Osteoblast (primary cell): ENCODE data around the gene IL10RB. TPM values are rescaled to one million over a fixed set of nuclear protein-coding genes. Genes with fewer than 3 reads are reported as not detected.

Source experiments
- DNase-seq: peaks from one replicate; pipeline ENCODE4 v3.0.0; 2011; ENCODE audit warnings: low spot score, mixed read lengths; ENCODE audit not compliant: insufficient read length; ENCODE audit errors: missing footprints
- H2AFZ ChIP-seq: 2 replicates; pipeline ENCODE4 v1.6.0; 2011; ENCODE audit warnings: mild to moderate bottlenecking, low read length
- H3K27ac ChIP-seq: 2 replicates; pipeline ENCODE4 v1.5.1; 2011; ENCODE audit warnings: mild to moderate bottlenecking, low read depth, low read length, moderate library complexity
- H3K27me3 ChIP-seq: 2 replicates; pipeline ENCODE4 v1.6.0; 2012; ENCODE audit warnings: mild to moderate bottlenecking, control low read depth, inconsistent platforms, low read length, moderate library complexity; ENCODE audit not compliant: insufficient read depth
- H3K36me3 ChIP-seq: 2 replicates; pipeline ENCODE4 v1.5.1; 2011; ENCODE audit warnings: mild to moderate bottlenecking, low read length, control low read depth, moderate library complexity; ENCODE audit not compliant: insufficient read depth
- H3K4me1 ChIP-seq: 2 replicates; pipeline ENCODE4 v1.5.1; 2011; ENCODE audit warnings: mild to moderate bottlenecking, low read length, control low read depth, moderate library complexity; ENCODE audit not compliant: insufficient read depth
- H3K4me2 ChIP-seq: 2 replicates; pipeline ENCODE4 v1.6.0; 2011; ENCODE audit warnings: mild to moderate bottlenecking, low read length; ENCODE audit not compliant: insufficient read depth
- H3K4me3 ChIP-seq: fragments of 200-600 bp; sonication (generic); 3 replicates; pipeline ENCODE4 v1.5.1; 2012; ENCODE audit warnings: mild to moderate bottlenecking, low read length, inconsistent platforms; ENCODE audit not compliant: insufficient read depth
- H3K79me2 ChIP-seq: 2 replicates; pipeline ENCODE4 v1.6.0; 2012; ENCODE audit warnings: mild to moderate bottlenecking, low read length, control low read depth, inconsistent platforms; ENCODE audit not compliant: insufficient read depth
- H3K9me3 ChIP-seq: 2 replicates; pipeline ENCODE4 v1.5.1; 2011; ENCODE audit warnings: low read depth, low read length, control low read depth
- H4K20me1 ChIP-seq: 2 replicates; pipeline ENCODE4 v1.6.0; 2012; ENCODE audit warnings: mild to moderate bottlenecking, low read length, control low read depth; ENCODE audit not compliant: insufficient read depth
- total RNA-seq: library from RNA; depleted of rRNA; stranded (reverse); fragments of >200 nt; gene quantifications from 2 replicates; pipeline ENCODE4 v1.2.3, GENCODE V29; 2012
- TF ChIP-seq, protein P1 (sequence below): IDR thresholded peaks from 2 replicates; pipeline ENCODE4 v1.5.1; 2011; ENCODE audit warnings: mild to moderate bottlenecking, low read depth, low read length, moderate library complexity; ENCODE audit errors: extremely low read depth

IL10RB gene
- total RNA-seq, 1 donor = 44.9 TPM

- Histone ChIP-seq H3K27me3 (no peaks in the 10 kb centered on the region), H3K79me2 (no peaks in the 10 kb centered on the region), H4K20me1 (no peaks in the 10 kb centered on the region), H3K9me3 (no peaks in the 10 kb centered on the region), H3K36me3 (peaks cover 47% of the 10 kb centered on the region), H3K4me1 (peaks cover 12% of the 10 kb centered on the region), H3K4me2 (no peak overlapping the region), H2AFZ (no peak overlapping the region), H3K4me3 (no peak overlapping the region), H3K27ac (no peak overlapping the region)
- TF ChIP-seq, protein P1, sequence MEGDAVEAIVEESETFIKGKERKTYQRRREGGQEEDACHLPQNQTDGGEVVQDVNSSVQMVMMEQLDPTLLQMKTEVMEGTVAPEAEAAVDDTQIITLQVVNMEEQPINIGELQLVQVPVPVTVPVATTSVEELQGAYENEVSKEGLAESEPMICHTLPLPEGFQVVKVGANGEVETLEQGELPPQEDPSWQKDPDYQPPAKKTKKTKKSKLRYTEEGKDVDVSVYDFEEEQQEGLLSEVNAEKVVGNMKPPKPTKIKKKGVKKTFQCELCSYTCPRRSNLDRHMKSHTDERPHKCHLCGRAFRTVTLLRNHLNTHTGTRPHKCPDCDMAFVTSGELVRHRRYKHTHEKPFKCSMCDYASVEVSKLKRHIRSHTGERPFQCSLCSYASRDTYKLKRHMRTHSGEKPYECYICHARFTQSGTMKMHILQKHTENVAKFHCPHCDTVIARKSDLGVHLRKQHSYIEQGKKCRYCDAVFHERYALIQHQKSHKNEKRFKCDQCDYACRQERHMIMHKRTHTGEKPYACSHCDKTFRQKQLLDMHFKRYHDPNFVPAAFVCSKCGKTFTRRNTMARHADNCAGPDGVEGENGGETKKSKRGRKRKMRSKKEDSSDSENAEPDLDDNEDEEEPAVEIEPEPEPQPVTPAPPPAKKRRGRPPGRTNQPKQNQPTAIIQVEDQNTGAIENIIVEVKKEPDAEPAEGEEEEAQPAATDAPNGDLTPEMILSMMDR = no peak
- no peak for DNase-seq
These were observed 10.8 kb upstream of the IL10RB start for GRCh38 chr21:33255404-33255803.

GRCh38 chr21:33256019-33256418, 10.1 kb upstream of the IL10RB start:
- Histone ChIP-seq H3K27ac (no peak overlapping the region), H3K27me3 (no peaks in the 10 kb centered on the region), H4K20me1 (no peaks in the 10 kb centered on the region), H3K4me3 (no peak overlapping the region), H3K9me3 (no peaks in the 10 kb centered on the region), H3K36me3 (peaks cover 43% of the 10 kb centered on the region), H3K79me2 (no peaks in the 10 kb centered on the region), H3K4me2 (no peak overlapping the region), H2AFZ (no peak overlapping the region), H3K4me1 (peaks cover 12% of the 10 kb centered on the region)
- TF ChIP-seq, protein P1 = no peak
- no peak for DNase-seq

DNA sequence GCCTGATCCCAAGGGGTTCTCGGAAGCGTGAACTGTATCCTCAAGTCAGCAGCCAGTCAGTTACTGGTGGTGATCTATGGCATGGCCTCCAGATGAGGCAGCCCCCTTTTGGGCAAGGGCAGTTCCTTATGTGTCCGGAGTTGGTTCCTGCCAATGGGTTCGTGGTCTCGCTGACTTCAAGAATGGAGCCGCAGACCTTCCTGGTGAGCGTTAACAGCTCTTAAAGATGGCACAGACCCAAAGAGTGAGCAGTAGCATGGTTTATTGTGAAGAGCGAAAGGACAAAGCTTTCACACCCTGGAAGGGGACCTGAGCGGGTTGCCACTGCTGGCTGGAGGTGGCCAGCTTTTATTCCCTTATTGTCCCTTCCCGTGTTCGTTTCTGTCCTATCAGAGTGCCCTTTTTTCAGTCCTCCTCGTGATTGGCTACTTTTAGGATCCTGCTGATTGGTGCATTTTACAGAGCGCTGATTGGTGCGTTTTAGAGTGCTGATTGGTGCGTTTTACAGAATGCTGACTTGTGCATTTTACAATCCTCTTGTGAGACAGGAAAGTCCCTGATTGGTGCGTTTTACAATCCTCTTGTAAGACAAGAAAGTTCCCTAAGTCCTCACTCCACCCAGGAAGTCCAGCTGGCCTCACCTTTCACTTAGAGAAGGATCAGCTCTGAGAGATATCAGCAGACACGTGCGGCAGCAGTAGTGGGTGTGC, 8.9 kb upstream of the IL10RB start:
- Histone ChIP-seq H3K27me3 (no peaks in the 10 kb centered on the region), H3K27ac (no peak overlapping the region), H2AFZ (no peak overlapping the region), H3K79me2 (no peaks in the 10 kb centered on the region), H4K20me1 (no peaks in the 10 kb centered on the region), H3K4me2 (no peak overlapping the region), H3K9me3 (no peaks in the 10 kb centered on the region), H3K36me3 (peaks cover 42% of the 10 kb centered on the region), H3K4me1 (peaks cover 15% of the 10 kb centered on the region), H3K4me3 (no peak overlapping the region)
- no peak for DNase-seq
- TF ChIP-seq, protein P1 = no peak

- no peak overlapping the region for H2AFZ ChIP-seq
- TF ChIP-seq, protein P1 = no peak
These were observed 7.7 kb upstream of the IL10RB start for GRCh38 chr21:33258475-33258874.

More at GRCh38 chr21:33258475-33258874, 7.7 kb upstream of the IL10RB start:
- Histone ChIP-seq H3K4me2 (no peak overlapping the region), H4K20me1 (no peaks in the 10 kb centered on the region), H3K4me1 (peaks cover 15% of the 10 kb centered on the region), H3K27me3 (no peaks in the 10 kb centered on the region), H3K27ac (no peak overlapping the region), H3K36me3 (peaks cover 37% of the 10 kb centered on the region), H3K4me3 (no peak overlapping the region), H3K79me2 (no peaks in the 10 kb centered on the region), H3K9me3 (no peaks in the 10 kb centered on the region)
- no peak for DNase-seq
